Measurements from ENCODE around the gene NAT8L.

NAT8L gene

DNA sequence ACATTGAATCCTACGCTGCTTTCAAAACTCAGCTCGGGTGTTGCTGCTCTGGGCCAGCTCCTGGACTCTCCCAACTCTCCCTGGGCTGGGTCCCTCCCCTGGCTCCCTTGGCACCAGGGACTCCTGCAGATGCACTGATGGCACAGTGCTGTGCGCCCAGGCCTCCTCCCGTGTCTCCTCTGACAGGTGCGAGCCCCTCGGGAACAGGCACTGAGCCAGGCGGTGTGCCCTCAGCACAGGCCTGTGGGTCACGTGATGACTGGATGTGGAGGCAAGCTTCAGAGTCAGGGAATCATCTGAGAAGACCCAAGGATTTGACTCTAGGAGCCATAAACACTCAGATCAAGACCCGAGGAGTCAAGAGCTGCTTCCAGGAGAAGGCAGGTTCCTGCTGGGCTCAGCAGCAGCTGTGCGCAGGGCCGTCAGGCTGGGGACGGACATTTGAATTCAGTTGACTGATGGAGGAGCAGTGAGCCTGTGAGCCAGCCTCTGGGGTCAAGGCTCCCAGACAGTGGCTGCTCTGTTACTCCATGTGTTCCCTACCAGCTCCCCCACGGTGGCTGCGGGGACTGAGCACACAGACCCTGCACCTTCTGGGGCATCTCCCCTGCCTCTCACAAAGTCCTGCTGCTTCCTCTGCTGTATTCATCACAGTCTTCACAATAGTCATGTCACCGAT lies 33.0 kb downstream of the NAT8L start:
- TF ChIP-seq, protein P1, sequence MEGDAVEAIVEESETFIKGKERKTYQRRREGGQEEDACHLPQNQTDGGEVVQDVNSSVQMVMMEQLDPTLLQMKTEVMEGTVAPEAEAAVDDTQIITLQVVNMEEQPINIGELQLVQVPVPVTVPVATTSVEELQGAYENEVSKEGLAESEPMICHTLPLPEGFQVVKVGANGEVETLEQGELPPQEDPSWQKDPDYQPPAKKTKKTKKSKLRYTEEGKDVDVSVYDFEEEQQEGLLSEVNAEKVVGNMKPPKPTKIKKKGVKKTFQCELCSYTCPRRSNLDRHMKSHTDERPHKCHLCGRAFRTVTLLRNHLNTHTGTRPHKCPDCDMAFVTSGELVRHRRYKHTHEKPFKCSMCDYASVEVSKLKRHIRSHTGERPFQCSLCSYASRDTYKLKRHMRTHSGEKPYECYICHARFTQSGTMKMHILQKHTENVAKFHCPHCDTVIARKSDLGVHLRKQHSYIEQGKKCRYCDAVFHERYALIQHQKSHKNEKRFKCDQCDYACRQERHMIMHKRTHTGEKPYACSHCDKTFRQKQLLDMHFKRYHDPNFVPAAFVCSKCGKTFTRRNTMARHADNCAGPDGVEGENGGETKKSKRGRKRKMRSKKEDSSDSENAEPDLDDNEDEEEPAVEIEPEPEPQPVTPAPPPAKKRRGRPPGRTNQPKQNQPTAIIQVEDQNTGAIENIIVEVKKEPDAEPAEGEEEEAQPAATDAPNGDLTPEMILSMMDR (IDR thresholded peaks at IDR 0.05; ENCODE audit: low read depth, low read length, missing control alignments), result no peak
- DNase-seq (ENCODE audit: extremely low read depth, low read depth), result no peak

DNA sequence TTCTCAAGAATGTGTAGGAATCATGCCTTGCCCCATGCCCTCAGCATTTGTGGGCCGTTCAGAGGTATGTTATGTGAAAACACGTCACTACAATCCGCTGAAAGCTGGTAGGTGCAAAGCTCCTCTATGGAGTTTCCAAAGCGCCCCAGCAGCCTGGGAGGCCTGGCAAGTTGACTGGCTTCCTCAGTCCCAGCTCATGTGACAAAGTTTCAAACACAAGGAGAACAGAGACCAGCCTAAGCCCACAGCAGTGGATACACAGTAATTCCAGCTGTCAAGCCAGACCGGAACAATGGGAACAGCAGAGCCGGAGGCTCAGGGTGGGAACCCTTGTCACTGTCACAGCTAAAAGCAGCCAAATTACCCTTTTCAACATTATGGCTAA lies 33.5 kb downstream of the NAT8L start:
- TF ChIP-seq, protein P1 (IDR thresholded peaks at IDR 0.05; ENCODE audit: low read depth, low read length, missing control alignments), result no peak
- no peak for DNase-seq (ENCODE audit: extremely low read depth, low read depth)
- no peak overlapping the region for H3K4me3 ChIP-seq (replicated peaks; ENCODE audit: low read depth, low read length)

More for the DNA sequence above, 33.0 kb downstream of the NAT8L start:
- no peak overlapping the region for H3K4me3 ChIP-seq (replicated peaks; ENCODE audit: low read depth, low read length)

DNA sequence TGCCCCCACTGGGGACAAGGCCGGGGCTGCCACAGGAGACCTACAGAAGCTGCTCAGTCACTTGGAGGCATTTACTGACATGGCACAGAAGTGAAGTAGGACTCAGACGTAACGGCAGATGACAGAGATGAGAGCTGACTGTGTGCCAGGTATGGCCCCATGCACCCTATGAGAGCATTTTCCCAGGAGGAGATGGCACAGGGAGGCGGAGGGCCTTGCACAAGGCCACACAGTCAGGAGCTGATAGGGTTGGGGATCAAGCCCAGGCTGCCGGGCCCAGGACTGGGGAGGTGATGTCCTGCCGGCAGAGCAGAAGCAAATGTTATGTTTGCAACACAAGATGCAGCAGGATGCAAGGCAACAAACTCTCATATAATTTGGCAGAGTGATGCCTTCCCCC lies 34.1 kb downstream of the NAT8L start:
- H3K4me3 ChIP-seq (replicated peaks; ENCODE audit: low read depth, low read length), result no peak overlapping the region
- DNase-seq (ENCODE audit: extremely low read depth, low read depth), result no peak
- TF ChIP-seq, protein P1 (IDR thresholded peaks at IDR 0.05; ENCODE audit: low read depth, low read length, missing control alignments), result no peak

DNA sequence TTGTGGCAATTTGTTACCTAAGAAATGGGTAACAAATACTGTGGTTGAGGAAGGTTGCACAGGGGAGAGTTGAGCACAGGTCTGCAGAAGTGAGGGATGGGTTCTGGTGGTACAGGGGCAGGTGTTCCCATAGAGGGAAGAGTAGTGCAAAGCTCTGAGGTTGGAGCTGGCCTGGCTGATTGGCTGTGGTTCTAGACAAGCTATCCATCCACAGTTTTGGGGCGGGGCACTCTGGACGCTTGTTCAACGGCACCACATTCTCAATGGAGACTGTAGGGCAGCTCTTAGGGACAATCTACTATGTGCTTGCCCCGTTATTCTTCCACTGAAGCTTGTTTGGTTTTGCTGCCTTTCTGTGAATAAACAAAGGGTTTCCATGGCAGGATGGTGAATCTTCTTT lies 35.4 kb downstream of the NAT8L start:
- TF ChIP-seq, protein P1 (IDR thresholded peaks at IDR 0.05; ENCODE audit: low read depth, low read length, missing control alignments), result no peak
- DNase-seq (ENCODE audit: extremely low read depth, low read depth), result no peak
- no peak overlapping the region for H3K4me3 ChIP-seq (replicated peaks; ENCODE audit: low read depth, low read length)

DNA sequence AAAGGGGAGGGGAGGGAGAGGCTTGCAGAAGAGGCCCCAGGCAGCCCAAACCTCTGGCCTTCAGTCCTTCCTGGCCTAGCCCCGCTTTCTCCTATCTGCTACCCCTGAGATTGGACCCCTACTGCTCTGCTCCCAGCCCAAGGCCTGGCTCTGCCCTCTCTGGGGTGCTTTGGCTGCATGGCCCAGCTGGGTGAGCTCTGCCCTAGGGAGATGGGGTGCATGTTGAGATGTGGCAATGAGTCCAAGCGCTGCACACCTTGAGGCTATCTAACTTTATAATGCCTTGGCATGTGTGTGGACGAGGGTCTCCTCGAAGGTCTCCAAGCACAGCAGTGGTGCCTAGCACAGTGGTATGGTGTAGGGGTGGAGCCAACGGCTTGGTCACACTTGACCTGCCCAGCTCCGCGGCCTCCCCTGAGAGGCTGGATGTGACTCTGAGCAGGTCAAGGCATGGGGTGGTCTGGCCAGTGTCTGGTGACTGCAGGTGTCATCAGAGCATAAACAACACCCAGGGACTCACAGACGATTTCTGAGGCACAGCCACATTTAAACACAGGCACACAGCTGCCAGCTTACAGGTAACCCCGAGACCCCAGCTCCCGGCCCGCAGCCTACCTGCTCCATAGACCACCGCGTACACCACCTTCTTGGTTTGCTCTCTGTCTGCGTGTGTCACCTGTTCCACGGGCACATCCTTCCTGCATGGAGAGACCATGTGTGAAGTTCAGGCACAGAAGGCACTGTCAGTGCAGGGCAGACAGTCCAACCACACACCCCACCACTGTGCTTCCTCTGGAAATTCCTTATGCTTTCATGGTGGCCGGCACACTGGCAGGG lies 36.3 kb downstream of the NAT8L start:
- no peak overlapping the region for H3K4me3 ChIP-seq (replicated peaks; ENCODE audit: low read depth, low read length)
- TF ChIP-seq, protein P1 (IDR thresholded peaks at IDR 0.05; ENCODE audit: low read depth, low read length, missing control alignments), result no peak
- DNase-seq (ENCODE audit: extremely low read depth, low read depth), result no peak

DNA sequence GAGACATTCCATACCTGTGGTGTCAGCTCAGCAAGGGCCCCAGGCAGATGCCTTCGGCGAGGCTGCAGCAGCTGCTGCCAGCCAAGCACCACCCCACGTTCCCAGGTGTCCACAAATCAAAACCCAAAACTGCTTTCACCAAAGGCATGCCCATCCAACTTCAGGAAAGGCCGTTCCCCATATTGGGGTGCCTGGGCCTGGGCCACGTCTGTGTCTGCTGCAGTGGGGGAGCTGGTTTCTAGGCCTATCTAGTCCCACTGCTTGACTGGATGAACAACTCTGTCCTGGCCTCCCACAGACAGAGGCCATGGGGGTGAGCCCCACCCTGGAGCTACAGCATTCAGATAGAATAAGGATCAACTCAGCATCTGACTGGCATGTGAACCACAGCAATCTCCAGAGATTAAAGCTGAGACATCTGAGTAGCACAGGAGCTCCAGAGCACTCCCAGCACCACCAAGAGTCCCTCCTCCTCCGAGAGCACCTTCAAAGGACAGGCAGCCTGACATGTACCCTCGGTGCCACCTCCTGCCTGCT lies 37.0 kb downstream of the NAT8L start:
- no peak overlapping the region for H3K4me3 ChIP-seq (replicated peaks; ENCODE audit: low read depth, low read length)
- no peak for DNase-seq (ENCODE audit: extremely low read depth, low read depth)
- TF ChIP-seq, protein P1 (IDR thresholded peaks at IDR 0.05; ENCODE audit: low read depth, low read length, missing control alignments), result no peak

Measured in HFF-Myc (cell line).